ENCODE measurements around the gene ITIH5. TPM values are rescaled to one million over a fixed set of nuclear protein-coding genes. Genes with fewer than 3 reads are reported as not detected.

The ITIH5 gene
- total RNA-seq, 2 experiments from 2014 or later: not detected

DNA sequence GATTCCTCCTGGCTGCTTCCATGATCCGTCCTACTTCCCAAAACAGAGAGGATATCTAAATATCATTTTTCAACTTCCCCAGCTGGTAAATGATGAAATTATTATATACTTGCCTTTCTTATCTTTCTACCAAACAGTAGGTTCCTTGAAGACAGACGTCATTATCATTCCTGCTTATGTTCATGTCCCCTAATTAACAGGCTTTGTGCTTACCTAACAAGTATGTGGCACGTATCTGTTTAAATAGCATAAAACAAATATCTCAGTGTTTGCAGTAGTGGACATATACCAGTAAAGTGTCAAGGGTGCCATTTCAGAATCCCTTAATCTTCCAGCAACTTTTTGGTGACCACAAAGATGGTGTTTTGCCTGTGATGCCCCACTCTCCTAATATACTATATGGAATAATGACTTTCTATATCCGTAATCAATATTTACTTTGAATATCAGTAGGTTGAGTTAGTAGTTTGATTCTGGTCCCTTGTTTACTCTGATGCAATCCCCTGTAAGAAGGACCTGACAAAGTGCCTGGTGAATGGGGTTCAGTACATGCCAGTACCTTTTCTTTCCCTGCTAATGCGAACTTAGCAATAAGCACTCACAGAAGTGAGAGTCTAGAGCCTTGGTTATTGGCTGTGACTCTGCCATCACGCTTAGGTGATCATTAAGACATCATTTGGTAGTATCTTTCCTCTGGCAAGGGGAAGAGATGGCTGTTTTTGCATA lies 124.4 kb downstream of the ITIH5 start:
- ATAC-seq (no peak), DNase-seq (no peak)
- Mint-ChIP-seq H3K36me3 (ENCODE audit: low read depth) (peaks cover 8% of the 10 kb centered on the region), H3K27ac (no peak overlapping the region), H3K4me3 (no peak overlapping the region), H3K27me3 (no peaks in the 10 kb centered on the region), H3K4me1 (peaks cover 9% of the 10 kb centered on the region), H3K9me3 (ENCODE audit: low read depth) (peaks cover 7% of the 10 kb centered on the region)
- ChIA-PET CTCF (no interaction called here), POLR2A (no interaction called here)
- intact Hi-C loops (cut with DNase I, micrococcal nuclease): no loop called here

DNA sequence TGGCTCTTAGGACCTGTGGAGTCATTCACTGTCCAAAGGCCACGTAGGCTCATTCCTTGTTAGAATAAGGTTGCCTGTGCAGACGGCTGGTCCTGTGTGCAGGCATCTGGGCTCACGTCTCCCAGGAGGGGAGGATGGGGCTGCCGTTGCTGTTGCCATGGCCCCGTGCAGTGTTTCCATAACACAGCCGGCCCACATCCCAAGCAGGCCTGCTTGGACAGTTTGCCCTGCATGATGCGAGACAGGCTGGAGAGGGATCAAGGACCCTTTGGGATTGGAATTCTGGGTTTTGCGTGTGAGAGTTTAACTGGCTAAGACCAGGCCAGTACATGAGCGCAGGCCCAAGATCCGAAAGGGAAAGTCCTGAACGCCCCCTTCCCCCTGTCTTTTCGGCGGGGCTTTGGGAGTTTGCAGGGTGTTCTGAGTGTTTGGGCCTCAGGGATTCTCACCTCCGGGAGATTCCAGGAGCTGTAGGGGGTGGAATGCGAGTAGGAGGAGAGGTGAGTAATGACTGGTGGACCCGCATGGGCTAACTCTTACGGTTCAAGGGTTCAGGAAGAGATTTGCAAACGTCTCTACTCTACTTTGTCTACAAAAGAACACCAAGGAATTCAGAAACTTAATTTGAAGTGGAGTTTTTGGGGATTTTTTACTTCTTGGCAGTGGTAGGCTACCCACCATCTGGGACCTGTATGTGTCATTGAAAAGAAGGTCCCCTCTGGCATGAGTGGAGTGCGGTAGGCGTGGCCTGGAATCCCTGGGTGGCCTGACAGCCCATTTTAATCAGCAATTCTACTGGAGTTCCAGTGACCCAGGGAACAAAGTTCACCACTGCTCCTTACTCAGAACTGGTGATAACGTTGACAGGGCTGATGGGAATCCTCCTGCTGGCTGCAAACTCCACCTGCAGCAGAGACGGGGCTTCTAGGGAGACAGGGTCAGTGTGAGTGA lies 125.4 kb downstream of the ITIH5 start:
- H3K27me3 Mint-ChIP-seq: no peaks in the 10 kb centered on the region
- no peak for DNase-seq
- peaks cover 9% of the 10 kb centered on the region for H3K4me1 Mint-ChIP-seq
- POLR2A ChIA-PET: no interaction called here
- H3K9me3 Mint-ChIP-seq (ENCODE audit: low read depth): peaks cover 7% of the 10 kb centered on the region
- CTCF ChIA-PET: no interaction called here
- H3K4me3 Mint-ChIP-seq: no peak overlapping the region
- ATAC-seq: no peak
- intact Hi-C loops (cut with DNase I, micrococcal nuclease): no loop called here
- no peak overlapping the region for H3K27ac Mint-ChIP-seq
- H3K36me3 Mint-ChIP-seq (ENCODE audit: low read depth): peaks cover 8% of the 10 kb centered on the region

DNA sequence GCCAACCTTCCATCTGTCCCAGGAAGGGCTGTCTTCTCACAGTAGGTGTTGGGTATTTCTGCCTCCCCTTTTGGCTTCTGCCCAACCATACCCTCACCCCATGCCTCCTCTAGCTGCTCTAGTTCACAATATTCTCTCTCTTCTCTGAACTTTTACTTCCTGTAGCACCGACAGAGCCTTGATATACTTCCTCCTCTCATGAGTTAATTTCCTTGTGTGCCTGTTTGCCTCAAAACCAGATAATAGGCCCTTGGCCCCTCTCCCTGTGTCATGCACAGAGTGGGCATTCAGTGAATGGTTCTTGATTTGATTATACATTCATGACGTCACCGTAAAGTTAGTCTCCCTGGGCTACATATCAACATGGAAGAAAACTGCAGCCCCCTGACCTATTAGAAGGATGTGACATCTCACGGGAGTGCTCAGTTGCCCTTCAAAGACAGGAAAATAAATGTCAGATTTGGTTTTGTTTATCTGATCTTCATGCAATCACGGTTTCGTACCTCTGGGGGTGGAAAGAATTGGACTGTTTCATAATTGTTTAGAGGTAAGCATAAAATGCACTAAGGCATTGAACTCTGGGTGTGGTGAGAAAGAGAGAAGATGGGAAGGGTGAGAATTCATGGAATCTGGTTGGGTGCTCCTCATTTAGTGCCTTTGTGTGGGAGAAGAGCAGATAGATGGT lies 127.7 kb downstream of the ITIH5 start:
- DNase-seq (no peak), ATAC-seq (peak; percentile 66)
- peaks cover 8% of the 10 kb centered on the region for H3K36me3 Mint-ChIP-seq (ENCODE audit: low read depth)
- peaks cover 9% of the 10 kb centered on the region for H3K4me1 Mint-ChIP-seq
- H3K27me3 Mint-ChIP-seq: no peaks in the 10 kb centered on the region
- CTCF ChIA-PET: interaction anchor here (2.3 kb wide), 1 partner anchor 14 kb away, joined by 8 read pairs; no protein-coding TSS in a partner anchor
- H3K9me3 Mint-ChIP-seq (ENCODE audit: low read depth): peaks cover 7% of the 10 kb centered on the region
- intact Hi-C loops (cut with DNase I, micrococcal nuclease): no loop called here
- POLR2A ChIA-PET: no interaction called here
- no peak overlapping the region for H3K4me3 Mint-ChIP-seq
- peak overlapping the region; percentile 27 for H3K27ac Mint-ChIP-seq

DNA sequence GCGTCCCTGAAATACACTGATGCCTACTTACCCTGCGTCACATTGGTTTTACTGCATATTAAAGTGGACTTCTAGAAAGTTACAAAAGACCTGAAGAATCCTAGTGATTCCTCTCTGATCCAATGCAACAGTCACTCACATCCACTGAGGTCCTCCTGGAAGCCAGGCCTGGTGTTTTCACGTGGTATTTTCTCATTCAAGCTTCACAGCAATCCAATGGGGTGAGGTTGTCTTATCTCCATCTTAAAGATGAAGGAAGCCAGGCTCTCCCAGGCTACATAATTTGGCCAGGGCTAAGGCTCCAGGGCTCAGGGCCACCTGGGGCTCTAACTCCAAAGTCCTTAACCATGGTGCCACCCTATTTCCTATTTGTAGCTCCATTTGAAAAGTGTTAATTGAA lies 129.6 kb downstream of the ITIH5 start:
- no peak overlapping the region for H3K4me3 Mint-ChIP-seq
- peaks cover 8% of the 10 kb centered on the region for H3K36me3 Mint-ChIP-seq (ENCODE audit: low read depth)
- no peaks in the 10 kb centered on the region for H3K27me3 Mint-ChIP-seq
- POLR2A ChIA-PET: no interaction called here
- peaks cover 7% of the 10 kb centered on the region for H3K9me3 Mint-ChIP-seq (ENCODE audit: low read depth)
- intact Hi-C loops (cut with DNase I, micrococcal nuclease): no loop called here
- H3K27ac Mint-ChIP-seq: no peak overlapping the region
- H3K4me1 Mint-ChIP-seq: peaks cover 9% of the 10 kb centered on the region
- DNase-seq (no peak), ATAC-seq (no peak)
- CTCF ChIA-PET: interaction anchor here (2.3 kb wide), 1 partner anchor 12 kb away, joined by 8 read pairs; no protein-coding TSS in a partner anchor

DNA sequence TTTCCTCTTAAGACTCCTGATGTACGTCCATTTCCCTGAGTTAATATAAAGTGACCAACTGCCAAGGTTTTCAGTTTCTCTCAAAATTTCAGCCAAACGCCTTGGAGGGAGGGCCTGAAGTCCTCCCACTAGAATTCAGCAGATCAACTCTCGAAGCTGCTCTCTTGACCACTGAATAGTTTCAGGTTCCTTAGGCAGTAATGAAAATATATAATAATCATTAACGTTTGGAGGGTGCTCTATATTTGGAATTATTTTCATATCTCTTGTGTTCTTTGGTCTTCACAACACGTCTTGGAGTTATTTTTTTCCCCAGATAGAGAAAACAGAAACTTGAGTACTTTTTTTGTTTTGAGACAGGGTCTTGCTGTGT lies 132.3 kb downstream of the ITIH5 start:
- ATAC-seq (no peak), DNase-seq (no peak)
- Mint-ChIP-seq H3K27me3 (peaks cover 4% of the 10 kb centered on the region), H3K9me3 (ENCODE audit: low read depth) (peaks cover 7% of the 10 kb centered on the region), H3K4me1 (peaks cover 8% of the 10 kb centered on the region), H3K4me3 (no peak overlapping the region), H3K36me3 (ENCODE audit: low read depth) (peaks cover 8% of the 10 kb centered on the region), H3K27ac (no peak overlapping the region)
- CTCF ChIA-PET: interaction anchor here (0.5 to 2.5 kb wide), 3 partner anchors 9 to 187 kb away, joined by 3 to 8 read pairs (median 8); no protein-coding TSS in a partner anchor
- intact Hi-C loops (cut with DNase I, micrococcal nuclease): no loop called here
- POLR2A ChIA-PET: no interaction called here

DNA sequence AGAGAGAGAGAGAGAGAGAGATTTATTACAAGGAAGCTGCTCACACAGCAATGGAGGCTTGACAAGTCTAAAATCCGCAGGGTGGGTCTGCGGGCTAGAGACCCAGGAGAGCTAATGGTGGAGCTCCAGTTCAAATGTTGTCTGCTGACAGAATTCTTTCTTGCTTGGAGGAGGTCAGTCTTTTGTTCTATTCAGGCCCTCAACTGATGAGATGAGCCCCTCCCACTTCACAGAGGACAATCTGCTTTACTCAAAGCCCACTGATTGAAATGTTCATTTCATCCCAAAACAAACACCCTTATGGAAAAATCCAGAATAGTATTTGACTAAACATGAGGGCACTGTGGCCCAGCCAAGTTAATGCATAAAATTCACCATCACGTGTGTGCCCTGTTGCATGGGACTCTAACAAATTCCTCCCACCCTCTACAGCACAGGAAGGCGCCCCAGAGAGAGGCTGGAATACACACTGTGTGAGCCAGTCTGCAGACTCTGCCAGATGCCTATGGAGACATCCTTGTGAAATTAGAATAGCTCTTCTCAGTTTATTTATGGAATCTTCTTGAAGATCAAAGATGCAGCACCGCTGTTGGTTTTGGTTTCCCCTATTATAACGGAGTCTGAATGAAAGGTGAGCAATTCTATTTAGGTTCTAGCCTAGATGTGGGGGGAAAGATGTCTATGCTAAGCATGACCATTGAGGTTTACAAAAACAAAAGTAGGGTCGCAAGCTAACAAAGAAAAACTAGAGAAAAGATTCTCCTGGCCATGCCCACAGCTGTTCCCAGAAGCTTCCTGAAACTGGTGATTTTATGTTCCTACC lies 132.9 kb downstream of the ITIH5 start:
- ATAC-seq (no peak), DNase-seq (no peak)
- H3K4me1 Mint-ChIP-seq: peaks cover 2% of the 10 kb centered on the region
- H3K36me3 Mint-ChIP-seq (ENCODE audit: low read depth): peaks cover 8% of the 10 kb centered on the region
- ChIA-PET CTCF (interaction anchor here (0.5 to 2.5 kb wide), 3 partner anchors 8 to 186 kb away, joined by 3 to 8 read pairs (median 8); no protein-coding TSS in a partner anchor), POLR2A (no interaction called here)
- intact Hi-C loops (cut with DNase I, micrococcal nuclease): no loop called here
- H3K27me3 Mint-ChIP-seq: peaks cover 5% of the 10 kb centered on the region
- H3K4me3 Mint-ChIP-seq: no peak overlapping the region
- H3K27ac Mint-ChIP-seq: no peak overlapping the region
- H3K9me3 Mint-ChIP-seq (ENCODE audit: low read depth): peaks cover 7% of the 10 kb centered on the region

DNA sequence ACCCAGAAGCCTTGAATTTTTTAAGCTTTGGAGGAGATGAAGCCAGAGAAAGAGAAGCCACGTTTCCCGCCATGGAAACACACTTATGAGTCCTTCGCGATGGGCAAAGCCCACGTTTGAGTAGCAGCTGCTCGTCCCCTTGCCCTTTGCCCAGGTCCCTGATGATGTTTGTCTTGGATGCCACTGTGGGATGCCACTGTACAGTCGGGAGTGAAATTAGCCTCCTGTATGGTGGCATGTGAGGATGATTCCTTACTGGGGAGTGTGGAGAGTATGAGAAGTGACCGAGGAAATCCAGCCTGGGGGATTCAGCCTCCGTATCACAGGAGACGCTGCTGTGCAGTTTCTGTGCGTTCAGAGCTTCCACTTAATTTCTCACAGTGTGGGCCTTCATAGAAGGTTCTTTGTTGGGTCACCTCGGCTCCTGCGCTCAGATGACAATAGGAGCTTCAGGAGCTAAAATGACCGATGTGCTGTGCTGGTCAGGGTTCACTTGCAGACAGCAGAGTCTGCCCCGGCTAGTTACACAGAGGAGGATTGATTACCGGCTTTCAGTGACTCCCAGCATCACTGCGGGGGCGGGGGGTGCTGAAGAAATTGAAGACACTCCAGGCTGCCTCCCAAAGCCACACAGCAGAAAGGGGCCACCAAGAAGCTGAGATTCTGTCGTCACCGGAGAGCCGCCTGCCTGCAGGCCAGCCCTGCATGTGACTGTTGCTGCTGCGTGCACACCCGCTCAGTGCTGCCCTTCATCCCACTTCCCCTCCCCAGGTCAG lies 133.9 kb downstream of the ITIH5 start:
- peaks cover 3% of the 10 kb centered on the region for H3K36me3 Mint-ChIP-seq (ENCODE audit: low read depth)
- intact Hi-C loops (cut with DNase I, micrococcal nuclease): no loop called here
- peaks cover 3% of the 10 kb centered on the region for H3K9me3 Mint-ChIP-seq (ENCODE audit: low read depth)
- CTCF ChIA-PET: interaction anchor here (0.6 to 2.5 kb wide), 2 partner anchors 154 to 1135 kb away, joined by 3 to 8 read pairs; no protein-coding TSS in a partner anchor
- ATAC-seq (no peak), DNase-seq (no peak)
- no peak overlapping the region for H3K4me3 Mint-ChIP-seq
- POLR2A ChIA-PET: no interaction called here
- H3K27ac Mint-ChIP-seq: no peak overlapping the region
- H3K4me1 Mint-ChIP-seq: no peaks in the 10 kb centered on the region
- peaks cover 6% of the 10 kb centered on the region for H3K27me3 Mint-ChIP-seq

DNA sequence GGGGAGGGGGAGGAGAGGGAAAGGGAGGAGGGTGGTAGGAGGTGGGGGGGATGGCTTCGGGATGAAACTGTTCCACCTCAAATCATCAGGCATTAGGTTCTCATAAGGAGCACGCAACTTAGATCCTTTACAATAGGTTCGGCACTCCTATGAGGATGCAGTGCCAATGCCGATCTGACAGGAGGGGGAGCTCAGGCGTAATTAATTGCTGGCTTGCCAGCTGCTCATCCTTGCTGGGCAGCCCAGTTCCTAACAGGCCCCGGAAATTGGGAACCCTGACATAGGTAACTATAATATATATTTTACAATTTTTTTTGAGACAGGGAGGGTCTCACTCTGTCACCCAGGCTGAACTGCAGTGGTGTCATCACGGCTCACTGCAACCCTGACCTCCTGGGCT lies 137.1 kb downstream of the ITIH5 start:
- ATAC-seq: no peak
- no peak overlapping the region for H3K4me3 Mint-ChIP-seq
- no peak for DNase-seq
- no peaks in the 10 kb centered on the region for H3K36me3 Mint-ChIP-seq (ENCODE audit: low read depth)
- H3K9me3 Mint-ChIP-seq (ENCODE audit: low read depth): no peaks in the 10 kb centered on the region
- H3K4me1 Mint-ChIP-seq: peaks cover 6% of the 10 kb centered on the region
- peaks cover 6% of the 10 kb centered on the region for H3K27me3 Mint-ChIP-seq
- CTCF ChIA-PET: interaction anchor here (0.7 to 0.9 kb wide), 3 partner anchors 41 to 157 kb away, joined by 3 read pairs; no protein-coding TSS in a partner anchor
- no peak overlapping the region for H3K27ac Mint-ChIP-seq
- intact Hi-C loops (cut with DNase I, micrococcal nuclease): loop anchor here (5.0 to 10.0 kb wide), 4 partner anchors 225 to 1773 kb away; partner anchors contain the start of genes GATA3 (in 1 of the 2) and TAF3 (in 1 of the 2)
- POLR2A ChIA-PET: no interaction called here

DNA sequence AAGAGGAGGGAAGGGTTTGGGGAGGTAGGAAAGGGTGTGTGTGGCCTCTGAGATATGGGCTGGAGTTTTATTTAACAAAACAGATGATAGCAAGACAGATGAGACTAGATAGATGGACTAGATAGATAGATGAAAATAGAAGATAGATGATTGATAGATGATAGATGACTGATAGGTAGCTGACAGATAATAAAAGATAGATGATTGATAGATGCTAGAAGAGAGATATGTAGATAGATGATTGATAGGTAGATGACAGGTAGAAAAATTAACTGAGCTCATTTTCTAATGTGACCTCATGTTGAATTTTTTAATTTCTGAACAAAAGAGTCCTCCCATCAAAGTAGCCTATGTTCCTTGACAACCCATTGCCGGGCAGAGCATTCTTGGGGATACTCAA lies 139.3 kb downstream of the ITIH5 start:
- Mint-ChIP-seq H3K9me3 (ENCODE audit: low read depth) (no peaks in the 10 kb centered on the region), H3K27ac (no peak overlapping the region), H3K4me3 (no peak overlapping the region), H3K36me3 (ENCODE audit: low read depth) (no peaks in the 10 kb centered on the region), H3K4me1 (peaks cover 18% of the 10 kb centered on the region), H3K27me3 (peaks cover 6% of the 10 kb centered on the region)
- intact Hi-C loops (cut with DNase I, micrococcal nuclease): loop anchor here (5.0 to 10.0 kb wide), 4 partner anchors 227 to 1775 kb away; partner anchors contain the start of genes GATA3 (in 1 of the 2) and TAF3 (in 1 of the 2)
- ChIA-PET POLR2A (no interaction called here), CTCF (interaction anchor here (0.6 to 2.0 kb wide), 2 partner anchors 160 to 1212 kb away, joined by 3 to 11 read pairs; no protein-coding TSS in a partner anchor)
- no peak for ATAC-seq
- no peak for DNase-seq

DNA sequence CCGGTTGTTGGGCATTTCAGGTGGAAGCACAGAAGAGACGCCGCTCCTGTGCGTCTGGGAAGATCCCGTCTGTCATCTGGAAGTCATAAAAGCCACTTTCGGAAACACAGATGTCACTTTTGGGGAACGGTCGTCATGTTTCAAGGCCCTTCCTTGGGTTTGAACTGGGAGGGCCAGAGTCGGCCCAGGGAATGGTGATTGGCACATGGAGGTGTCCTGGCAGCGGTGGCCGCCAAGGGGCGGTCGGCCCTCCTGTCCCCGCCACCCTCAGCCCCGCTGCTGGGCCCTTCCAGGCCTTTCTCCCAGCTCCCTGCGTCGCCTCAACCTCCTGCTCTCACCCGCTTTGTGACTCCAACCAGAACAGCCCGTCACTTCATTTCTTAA lies 140.8 kb downstream of the ITIH5 start:
- intact Hi-C loops (cut with DNase I, micrococcal nuclease): loop anchor here (5.0 to 10.0 kb wide), 4 partner anchors 229 to 1776 kb away; partner anchors contain the start of genes GATA3 (in 1 of the 2) and TAF3 (in 1 of the 2)
- DNase-seq (no peak), ATAC-seq (no peak)
- Mint-ChIP-seq H3K9me3 (ENCODE audit: low read depth) (no peaks in the 10 kb centered on the region), H3K36me3 (ENCODE audit: low read depth) (no peaks in the 10 kb centered on the region), H3K4me1 (peaks cover 18% of the 10 kb centered on the region), H3K27ac (no peak overlapping the region), H3K27me3 (peaks cover 2% of the 10 kb centered on the region), H3K4me3 (no peak overlapping the region)
- ChIA-PET CTCF (interaction anchor here (0.5 to 5.0 kb wide), 43 partner anchors 8 to 1790 kb away, joined by 3 to 97 read pairs (median 4); partner anchors contain the start of genes ATP5F1C and KIN), POLR2A (no interaction called here)
